Loucy (cell line): Measurements from ENCODE around the gene BCAS2.

Experiments
- CTCF ChIP-seq: fragments of 200-600 bp; sonication (generic); conservative IDR thresholded peaks from 2 replicates; pipeline ENCODE4 v1.5.1; 2014; ENCODE audit warnings: mild to moderate bottlenecking, antibody characterized with exemption, low read length
- EZH2phosphoT487 ChIP-seq: fragments of 200-600 bp; IDR thresholded peaks from 2 replicates; pipeline ENCODE4 v1.6.1; 2018; ENCODE audit warnings: antibody characterized with exemption, mild to moderate bottlenecking, moderate library complexity, borderline replicate concordance

GRCh38 chr1:114609826-114610225 lies 28.4 kb upstream of the BCAS2 start:
- TF ChIP-seq CTCF, result no peak
- TF ChIP-seq EZH2phosphoT487, result no peak
